ENCODE data around the gene ALDH1A3.

The ALDH1A3 gene

GRCh38 chr15:100859970-100860828 is 19.4 kb upstream of the ALDH1A3 start:
- Histone ChIP-seq H3K9ac (ENCODE audit: low read depth in 1 of 2, low read length in 2 of 2) (no peak overlapping the region), H3K9me3 (ENCODE audit: control insufficient read depth in 2 of 2, low read length in 2 of 2) (no peaks in the 10 kb centered on the region), H3K4me3 (ENCODE audit: low read length in 2 of 2) (no peak overlapping the region), H3K27ac (ENCODE audit: low read depth in 2 of 2, low read length in 2 of 2) (no peak overlapping the region), H3K4me1 (ENCODE audit: control insufficient read depth in 2 of 2, insufficient read depth in 2 of 2, low read length in 2 of 2) (no peaks in the 10 kb centered on the region), H3K27me3 (ENCODE audit: control insufficient read depth in 2 of 2, insufficient read depth in 2 of 2, low read length in 2 of 2) (no peaks in the 10 kb centered on the region), H3K36me3 (ENCODE audit: control insufficient read depth in 2 of 2, insufficient read depth in 2 of 2, low read length in 2 of 2) (no peaks in the 10 kb centered on the region)

- H3K9ac ChIP-seq (ENCODE audit: low read depth in 1 of 2, low read length in 2 of 2) = no peak overlapping the region
Measured at GRCh38 chr15:100860829-100861510, 18.7 kb upstream of the ALDH1A3 start.

GRCh38 chr15:100861511-100861991 is 18.1 kb upstream of the ALDH1A3 start:
- Histone ChIP-seq H3K9ac (ENCODE audit: low read depth in 1 of 2, low read length in 2 of 2) (no peak overlapping the region), H3K27ac (ENCODE audit: low read depth in 2 of 2, low read length in 2 of 2) (no peak overlapping the region), H3K4me3 (ENCODE audit: low read length in 2 of 2) (no peak overlapping the region)

More at GRCh38 chr15:100860829-100861510, 18.7 kb upstream of the ALDH1A3 start:
- no peaks in the 10 kb centered on the region for H3K27me3 ChIP-seq (ENCODE audit: control insufficient read depth in 2 of 2, insufficient read depth in 2 of 2, low read length in 2 of 2)
- no peaks in the 10 kb centered on the region for H3K36me3 ChIP-seq (ENCODE audit: control insufficient read depth in 2 of 2, insufficient read depth in 2 of 2, low read length in 2 of 2)
- H3K9me3 ChIP-seq (ENCODE audit: control insufficient read depth in 2 of 2, low read length in 2 of 2) = no peaks in the 10 kb centered on the region
- H3K27ac ChIP-seq (ENCODE audit: low read depth in 2 of 2, low read length in 2 of 2) = no peak overlapping the region
- no peak overlapping the region for H3K4me3 ChIP-seq (ENCODE audit: low read length in 2 of 2)
- H3K4me1 ChIP-seq (ENCODE audit: control insufficient read depth in 2 of 2, insufficient read depth in 2 of 2, low read length in 2 of 2) = no peaks in the 10 kb centered on the region

GRCh38 chr15:100862162-100862561 is 17.5 kb upstream of the ALDH1A3 start:
- Histone ChIP-seq H3K4me3 (ENCODE audit: low read length in 2 of 2) (no peak overlapping the region), H3K4me1 (ENCODE audit: control insufficient read depth in 2 of 2, insufficient read depth in 2 of 2, low read length in 2 of 2) (peaks cover 0 to 3% of the 10 kb centered on the region in 2 donors), H3K27me3 (ENCODE audit: control insufficient read depth in 2 of 2, insufficient read depth in 2 of 2, low read length in 2 of 2) (no peaks in the 10 kb centered on the region), H3K9ac (ENCODE audit: low read depth in 1 of 2, low read length in 2 of 2) (no peak overlapping the region), H3K27ac (ENCODE audit: low read depth in 2 of 2, low read length in 2 of 2) (no peak overlapping the region), H3K36me3 (ENCODE audit: control insufficient read depth in 2 of 2, insufficient read depth in 2 of 2, low read length in 2 of 2) (no peaks in the 10 kb centered on the region), H3K9me3 (ENCODE audit: control insufficient read depth in 2 of 2, low read length in 2 of 2) (no peaks in the 10 kb centered on the region)

More at GRCh38 chr15:100861511-100861991, 18.1 kb upstream of the ALDH1A3 start:
- H3K4me1 ChIP-seq (ENCODE audit: control insufficient read depth in 2 of 2, insufficient read depth in 2 of 2, low read length in 2 of 2) = no peaks in the 10 kb centered on the region
- H3K36me3 ChIP-seq (ENCODE audit: control insufficient read depth in 2 of 2, insufficient read depth in 2 of 2, low read length in 2 of 2) = no peaks in the 10 kb centered on the region
- H3K27me3 ChIP-seq (ENCODE audit: control insufficient read depth in 2 of 2, insufficient read depth in 2 of 2, low read length in 2 of 2) = no peaks in the 10 kb centered on the region
- no peaks in the 10 kb centered on the region for H3K9me3 ChIP-seq (ENCODE audit: control insufficient read depth in 2 of 2, low read length in 2 of 2)

GRCh38 chr15:100863075-100863795 is 16.4 kb upstream of the ALDH1A3 start:
- H3K9ac ChIP-seq (ENCODE audit: low read depth in 1 of 2, low read length in 2 of 2) = no peak overlapping the region
- H3K4me3 ChIP-seq (ENCODE audit: low read length in 2 of 2) = no peak overlapping the region
- H3K27ac ChIP-seq (ENCODE audit: low read depth in 2 of 2, low read length in 2 of 2) = no peak overlapping the region
- no peaks in the 10 kb centered on the region for H3K9me3 ChIP-seq (ENCODE audit: control insufficient read depth in 2 of 2, low read length in 2 of 2)
- no peaks in the 10 kb centered on the region for H3K36me3 ChIP-seq (ENCODE audit: control insufficient read depth in 2 of 2, insufficient read depth in 2 of 2, low read length in 2 of 2)
- peaks cover 0 to 3% of the 10 kb centered on the region in 2 donors for H3K4me1 ChIP-seq (ENCODE audit: control insufficient read depth in 2 of 2, insufficient read depth in 2 of 2, low read length in 2 of 2)
- no peaks in the 10 kb centered on the region for H3K27me3 ChIP-seq (ENCODE audit: control insufficient read depth in 2 of 2, insufficient read depth in 2 of 2, low read length in 2 of 2)

- peaks cover 0 to 3% of the 10 kb centered on the region in 2 donors for H3K4me1 ChIP-seq (ENCODE audit: control insufficient read depth in 2 of 2, insufficient read depth in 2 of 2, low read length in 2 of 2)
- no peaks in the 10 kb centered on the region for H3K9me3 ChIP-seq (ENCODE audit: control insufficient read depth in 2 of 2, low read length in 2 of 2)
- no peak overlapping the region for H3K4me3 ChIP-seq (ENCODE audit: low read length in 2 of 2)
- H3K27me3 ChIP-seq (ENCODE audit: control insufficient read depth in 2 of 2, insufficient read depth in 2 of 2, low read length in 2 of 2) = no peaks in the 10 kb centered on the region
- no peak overlapping the region for H3K27ac ChIP-seq (ENCODE audit: low read depth in 2 of 2, low read length in 2 of 2)
- no peaks in the 10 kb centered on the region for H3K36me3 ChIP-seq (ENCODE audit: control insufficient read depth in 2 of 2, insufficient read depth in 2 of 2, low read length in 2 of 2)
- H3K9ac ChIP-seq (ENCODE audit: low read depth in 1 of 2, low read length in 2 of 2) = no peak overlapping the region
Measured at GRCh38 chr15:100863796-100864267, 15.8 kb upstream of the ALDH1A3 start.

GRCh38 chr15:100866386-100867330 is 13.0 kb upstream of the ALDH1A3 start:
- no peak overlapping the region for H3K9ac ChIP-seq (ENCODE audit: low read depth in 1 of 2, low read length in 2 of 2)
- no peaks in the 10 kb centered on the region for H3K9me3 ChIP-seq (ENCODE audit: control insufficient read depth in 2 of 2, low read length in 2 of 2)
- H3K36me3 ChIP-seq (ENCODE audit: control insufficient read depth in 2 of 2, insufficient read depth in 2 of 2, low read length in 2 of 2) = no peaks in the 10 kb centered on the region
- H3K4me3 ChIP-seq (ENCODE audit: low read length in 2 of 2) = no peak overlapping the region
- H3K27ac ChIP-seq (ENCODE audit: low read depth in 2 of 2, low read length in 2 of 2) = no peak overlapping the region
- no peaks in the 10 kb centered on the region for H3K27me3 ChIP-seq (ENCODE audit: control insufficient read depth in 2 of 2, insufficient read depth in 2 of 2, low read length in 2 of 2)
- peaks cover 0 to 3% of the 10 kb centered on the region in 2 donors for H3K4me1 ChIP-seq (ENCODE audit: control insufficient read depth in 2 of 2, insufficient read depth in 2 of 2, low read length in 2 of 2)

GRCh38 chr15:100867433-100867832 is 12.2 kb upstream of the ALDH1A3 start:
- H3K4me1 ChIP-seq (ENCODE audit: control insufficient read depth in 2 of 2, insufficient read depth in 2 of 2, low read length in 2 of 2) = peaks cover 0 to 3% of the 10 kb centered on the region in 2 donors
- H3K27ac ChIP-seq (ENCODE audit: low read depth in 2 of 2, low read length in 2 of 2) = no peak overlapping the region
- H3K4me3 ChIP-seq (ENCODE audit: low read length in 2 of 2) = no peak overlapping the region
- no peaks in the 10 kb centered on the region for H3K9me3 ChIP-seq (ENCODE audit: control insufficient read depth in 2 of 2, low read length in 2 of 2)
- no peak overlapping the region for H3K9ac ChIP-seq (ENCODE audit: low read depth in 1 of 2, low read length in 2 of 2)
- H3K27me3 ChIP-seq (ENCODE audit: control insufficient read depth in 2 of 2, insufficient read depth in 2 of 2, low read length in 2 of 2) = no peaks in the 10 kb centered on the region
- no peaks in the 10 kb centered on the region for H3K36me3 ChIP-seq (ENCODE audit: control insufficient read depth in 2 of 2, insufficient read depth in 2 of 2, low read length in 2 of 2)

Measured in mucosa of rectum (tissue), 2 donors.